Activated CD4-positive, alpha-beta T cell treated with anti-CD3 and anti-CD28 coated beads, Interleukin-2, amount 10 ng/mL, durations not matched to agents 7 days and 5 days (primary cell): ENCODE measurements around the gene SSBP4. TPM values are rescaled to one million over a fixed set of nuclear protein-coding genes. Genes with fewer than 3 reads are reported as not detected.
"Not testable (repeated sequence)": the region's sequence is repeated elsewhere in the genome, so short reads cannot be mapped to it uniquely, and the experiment has no call there.

Experiments
- CTCF ChIA-PET: fragments of 350-600 bp; sonication (Branson Sonifier 250); formaldehyde crosslinking; loops from one replicate; lab custom pipeline; 2021; ENCODE audit warnings: antibody characterized with exemption; lab: Charles Lee
- POLR2A ChIA-PET: fragments of 350-600 bp; sonication (Branson Sonifier 250); formaldehyde crosslinking; loops from one replicate; lab custom pipeline; 2021; ENCODE audit warnings: antibody characterized with exemption; lab: Charles Lee
- DNase-seq: peaks from one replicate; pipeline ENCODE4 v3.0.0-alpha.2; 2020
- H3K27ac Mint-ChIP-seq: one replicate; pipeline ENCODE4 v1.8.0; 2021; ENCODE audit warnings: mild to moderate bottlenecking, moderate library complexity, mixed read lengths
- H3K27me3 Mint-ChIP-seq: one replicate; pipeline ENCODE4 v1.8.0; 2021; ENCODE audit warnings: mixed read lengths
- H3K36me3 Mint-ChIP-seq: one replicate; pipeline ENCODE4 v1.8.0; 2021; ENCODE audit warnings: low read depth, mixed read lengths
- H3K4me1 Mint-ChIP-seq: one replicate; pipeline ENCODE4 v1.8.0; 2021; ENCODE audit warnings: mixed read lengths
- H3K4me3 Mint-ChIP-seq: one replicate; pipeline ENCODE4 v1.8.0; 2021; ENCODE audit warnings: mild to moderate bottlenecking, moderate library complexity, mixed read lengths
- H3K9me3 Mint-ChIP-seq: one replicate; pipeline ENCODE4 v1.8.0; 2021; ENCODE audit warnings: mixed read lengths
- total RNA-seq, 2 experiments: library from RNA; stranded (reverse); gene quantifications; one replicate each; pipeline ENCODE4 v1.2.3, GENCODE V29; 2021

SSBP4 gene
- total RNA-seq, 2 experiments from 2014 or later: 112 to 123 TPM

DNA sequence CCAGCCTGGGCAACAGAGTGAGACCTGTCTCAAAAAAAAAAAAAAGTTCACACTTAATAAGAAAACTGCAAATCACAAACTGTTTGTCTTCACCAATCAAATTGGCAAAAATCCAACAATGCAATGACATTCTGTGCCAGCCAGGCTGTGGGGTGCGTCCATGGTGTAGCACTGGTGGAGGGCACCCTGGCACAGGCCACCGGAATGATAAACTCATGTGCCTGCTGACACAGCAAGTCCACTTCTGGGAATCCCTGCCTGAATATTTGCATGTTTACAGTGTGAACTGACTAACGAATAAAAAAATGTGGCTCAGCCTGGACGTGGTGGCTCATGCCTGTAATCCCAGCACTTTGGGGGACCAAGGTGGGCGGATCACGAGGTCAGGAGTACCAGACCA is 20.2 kb upstream of the SSBP4 start:
- Mint-ChIP-seq H3K27me3 (peaks cover 15% of the 10 kb centered on the region), H3K9me3 (no peaks in the 10 kb centered on the region), H3K4me1 (peaks cover 16% of the 10 kb centered on the region), H3K4me3 (no peak overlapping the region), H3K27ac (no peak overlapping the region), H3K36me3 (no peaks in the 10 kb centered on the region)
- DNase-seq: no peak
- CTCF ChIA-PET: interaction anchor here (0.7 to 2.0 kb wide), 3 partner anchors 12 to 510 kb away, joined by 3 to 9 read pairs (median 3); no protein-coding TSS in a partner anchor
- POLR2A ChIA-PET: no interaction called here

- peaks cover 14% of the 10 kb centered on the region for H3K27me3 Mint-ChIP-seq
- no peak overlapping the region for H3K4me3 Mint-ChIP-seq
- H3K36me3 Mint-ChIP-seq: no peaks in the 10 kb centered on the region
- peak overlapping the region; percentile 7 for H3K27ac Mint-ChIP-seq
- ChIA-PET POLR2A (no interaction called here), CTCF (interaction anchor here (0.6 to 1.3 kb wide), 2 partner anchors 11 to 17 kb away, joined by 3 read pairs; partner anchors contain the start of gene SSBP4)
- H3K4me1 Mint-ChIP-seq: peaks cover 16% of the 10 kb centered on the region
- no peaks in the 10 kb centered on the region for H3K9me3 Mint-ChIP-seq
- DNase-seq: no peak
Observed at GRCh38 chr19:18401580-18402112, 17.6 kb upstream of the SSBP4 start.

GRCh38 chr19:18402455-18403248 is 16.5 kb upstream of the SSBP4 start:
- H3K27me3 Mint-ChIP-seq, H3K4me3 Mint-ChIP-seq, H3K9me3 Mint-ChIP-seq, DNase-seq, H3K27ac Mint-ChIP-seq, POLR2A ChIA-PET, H3K36me3 Mint-ChIP-seq: not testable (repeated sequence)
- CTCF ChIA-PET: interaction anchor here (1.3 kb wide), 1 partner anchor 16 kb away, joined by 3 read pairs; the partner anchor contains the start of gene SSBP4
- peaks cover 13% of the 10 kb centered on the region for H3K4me1 Mint-ChIP-seq

- not testable (repeated sequence) for H3K27me3 Mint-ChIP-seq
Observed at GRCh38 chr19:18405754-18406153, 13.4 kb upstream of the SSBP4 start.

GRCh38 chr19:18406749-18407148 is 12.4 kb upstream of the SSBP4 start:
- Mint-ChIP-seq H3K27ac (no peak overlapping the region), H3K4me1 (peaks cover 7% of the 10 kb centered on the region), H3K36me3 (no peaks in the 10 kb centered on the region), H3K27me3 (peaks cover 10% of the 10 kb centered on the region), H3K4me3 (no peak overlapping the region), H3K9me3 (no peaks in the 10 kb centered on the region)
- POLR2A ChIA-PET: no interaction called here
- DNase-seq: no peak
- CTCF ChIA-PET: interaction anchor here (1.4 kb wide), 1 partner anchor 17 kb away, joined by 3 read pairs; no protein-coding TSS in a partner anchor

More at GRCh38 chr19:18405754-18406153, 13.4 kb upstream of the SSBP4 start:
- CTCF ChIA-PET: interaction anchor here (0.7 to 1.4 kb wide), 2 partner anchors 16 to 456 kb away, joined by 3 to 4 read pairs; no protein-coding TSS in a partner anchor
- H3K36me3 Mint-ChIP-seq, H3K9me3 Mint-ChIP-seq, DNase-seq, POLR2A ChIA-PET, H3K27ac Mint-ChIP-seq, H3K4me3 Mint-ChIP-seq: not testable (repeated sequence)
- peaks cover 15% of the 10 kb centered on the region for H3K4me1 Mint-ChIP-seq

- ChIA-PET POLR2A (no interaction called here), CTCF (no interaction called here)
- peak; percentile 33 for DNase-seq
- no peak overlapping the region for H3K27ac Mint-ChIP-seq
- peaks cover 5% of the 10 kb centered on the region for H3K4me1 Mint-ChIP-seq
- no peaks in the 10 kb centered on the region for H3K36me3 Mint-ChIP-seq
- H3K27me3 Mint-ChIP-seq: peaks cover 16% of the 10 kb centered on the region
- no peak overlapping the region for H3K4me3 Mint-ChIP-seq
- H3K9me3 Mint-ChIP-seq: no peaks in the 10 kb centered on the region
Observed at GRCh38 chr19:18408053-18408476, 11.1 kb upstream of the SSBP4 start.

- DNase-seq: no peak
- Mint-ChIP-seq H3K27me3 (peaks cover 35% of the 10 kb centered on the region), H3K27ac (peak overlapping the region; percentile 36), H3K36me3 (no peaks in the 10 kb centered on the region), H3K9me3 (no peaks in the 10 kb centered on the region), H3K4me3 (no peak overlapping the region), H3K4me1 (peaks cover 38% of the 10 kb centered on the region)
- ChIA-PET POLR2A (no interaction called here), CTCF (interaction anchor here (1.2 to 4.9 kb wide), 5 partner anchors 7 to 134 kb away, joined by 3 to 21 read pairs (median 9); partner anchors contain the start of gene SSBP4)
Observed at GRCh38 chr19:18412610-18413239, 6.5 kb upstream of the SSBP4 start.

DNA sequence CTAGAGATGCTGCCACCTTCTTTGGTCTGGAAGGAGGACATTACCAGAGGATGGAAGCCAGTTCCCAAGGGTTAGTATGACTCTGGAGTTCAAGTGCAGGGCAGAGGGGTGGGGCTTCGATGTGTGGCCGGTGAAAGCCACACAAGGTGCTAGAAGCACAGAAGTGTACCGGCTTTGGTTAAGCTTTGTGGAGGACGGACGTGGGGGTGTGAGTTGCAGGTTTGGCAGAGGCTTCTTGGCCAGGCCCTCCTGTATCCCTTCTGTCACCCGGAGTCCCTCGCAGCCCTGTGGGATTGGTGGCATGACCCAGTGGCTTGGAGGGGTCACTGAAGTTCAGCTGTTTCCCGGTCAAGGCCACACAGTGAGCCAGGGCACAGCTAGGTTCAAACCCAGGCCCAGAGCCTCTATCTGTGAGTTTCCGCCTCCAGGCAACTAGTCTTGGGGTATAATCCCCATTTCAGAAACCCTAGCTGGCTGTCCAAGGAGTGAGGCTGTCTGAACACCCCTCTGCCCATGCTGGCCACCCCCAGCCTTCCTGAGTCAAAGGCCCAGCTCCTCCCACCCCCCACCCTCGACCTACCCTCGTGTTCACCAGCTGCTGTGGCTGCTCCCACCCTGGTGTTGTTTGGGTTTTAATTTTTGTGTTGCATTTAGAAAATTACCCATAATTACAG is 4.6 kb upstream of the SSBP4 start:
- no peaks in the 10 kb centered on the region for H3K36me3 Mint-ChIP-seq
- H3K4me1 Mint-ChIP-seq: peaks cover 51% of the 10 kb centered on the region
- POLR2A ChIA-PET: interaction anchor here (0.6 to 0.7 kb wide), 2 partner anchors 17 to 23 kb away, joined by 3 read pairs; no protein-coding TSS in a partner anchor

DNA sequence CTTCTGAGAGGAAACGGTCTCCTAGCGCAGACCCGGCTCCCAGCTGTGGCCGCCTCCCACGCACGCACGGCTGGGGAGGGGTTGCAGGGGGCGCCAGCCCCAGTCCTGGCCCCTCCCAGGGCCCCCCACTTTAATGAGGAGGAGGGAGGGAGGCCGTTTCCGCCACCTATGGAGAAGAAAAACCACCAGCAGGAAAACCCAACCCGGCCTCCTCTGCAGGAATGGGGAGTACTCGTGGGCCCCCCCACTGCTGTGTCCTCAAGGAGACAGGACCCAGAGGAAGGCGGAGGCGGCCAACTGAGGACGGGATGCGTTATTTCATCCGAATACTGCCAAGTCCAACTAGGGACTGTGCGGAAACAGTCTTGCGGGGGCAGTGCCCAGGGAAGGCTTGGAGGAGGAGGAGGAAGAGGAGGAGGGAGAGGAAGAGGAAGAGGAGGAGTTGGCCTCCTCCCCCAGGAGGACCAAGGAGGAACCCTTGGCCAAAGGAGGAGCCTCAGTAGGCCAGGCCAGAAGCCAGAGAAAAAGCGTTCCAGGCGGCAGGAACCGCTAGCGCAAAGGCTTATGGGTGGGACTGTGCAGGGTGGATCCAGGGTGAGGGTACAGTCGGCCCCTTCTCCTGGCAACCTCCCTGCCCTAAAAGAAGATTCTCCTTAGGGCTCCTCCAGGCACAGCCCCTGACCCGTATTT is 3.9 kb upstream of the SSBP4 start:
- CTCF ChIA-PET: interaction anchor here (1.1 to 4.9 kb wide), 3 partner anchors 13 to 137 kb away, joined by 3 to 21 read pairs (median 14); no protein-coding TSS in a partner anchor
- Mint-ChIP-seq H3K36me3 (peaks cover 2% of the 10 kb centered on the region), H3K4me3 (peak overlapping the region; percentile 56), H3K27ac (peak overlapping the region; percentile 37), H3K27me3 (peaks cover 47% of the 10 kb centered on the region), H3K9me3 (no peaks in the 10 kb centered on the region), H3K4me1 (peaks cover 52% of the 10 kb centered on the region)
- no peak for DNase-seq
- POLR2A ChIA-PET: interaction anchor here (0.7 kb wide), 1 partner anchor 17 kb away, joined by 3 read pairs; no protein-coding TSS in a partner anchor

More for the DNA sequence above, 4.6 kb upstream of the SSBP4 start:
- peak; percentile 39 for DNase-seq
- H3K27ac Mint-ChIP-seq: peak overlapping the region; percentile 37
- H3K4me3 Mint-ChIP-seq: no peak overlapping the region
- CTCF ChIA-PET: interaction anchor here (0.5 to 4.9 kb wide), 5 partner anchors 14 to 194 kb away, joined by 3 to 21 read pairs (median 3); no protein-coding TSS in a partner anchor
- no peaks in the 10 kb centered on the region for H3K9me3 Mint-ChIP-seq
- peaks cover 47% of the 10 kb centered on the region for H3K27me3 Mint-ChIP-seq

- H3K4me3 Mint-ChIP-seq: peak overlapping the region; percentile 56
- peaks cover 37% of the 10 kb centered on the region for H3K27me3 Mint-ChIP-seq
- ChIA-PET POLR2A (interaction anchor here (0.8 kb wide), 1 partner anchor 137 kb away, joined by 3 read pairs; no protein-coding TSS in a partner anchor), CTCF (interaction anchor here (0.6 to 4.1 kb wide), 6 partner anchors 15 to 139 kb away, joined by 3 to 22 read pairs (median 4); no protein-coding TSS in a partner anchor)
- peak overlapping the region; percentile 51 for H3K27ac Mint-ChIP-seq
- H3K4me1 Mint-ChIP-seq: peaks cover 63% of the 10 kb centered on the region
- DNase-seq: peak; percentile 62
- H3K9me3 Mint-ChIP-seq: no peaks in the 10 kb centered on the region
- peaks cover 7% of the 10 kb centered on the region for H3K36me3 Mint-ChIP-seq
Observed at GRCh38 chr19:18416778-18417249, 2.4 kb upstream of the SSBP4 start.
